NCI-H146 (cell line): Measurements from ENCODE around the gene MLH3.
A peak's percentile ranks its signal among the peaks of the same experiment; 100 is the strongest.

ENCODE experiments used
- DNase-seq: peaks from one replicate; lab custom pipeline; 2025; lab: John Stamatoyannopoulos, UW

Gene MLH3

GRCh38 chr14:75066691-75067090, 15.4 kb upstream of the MLH3 start:
- DNase-seq, result no peak

GRCh38 chr14:75064205-75064567, 12.9 kb upstream of the MLH3 start:
- no peak for DNase-seq

DNA sequence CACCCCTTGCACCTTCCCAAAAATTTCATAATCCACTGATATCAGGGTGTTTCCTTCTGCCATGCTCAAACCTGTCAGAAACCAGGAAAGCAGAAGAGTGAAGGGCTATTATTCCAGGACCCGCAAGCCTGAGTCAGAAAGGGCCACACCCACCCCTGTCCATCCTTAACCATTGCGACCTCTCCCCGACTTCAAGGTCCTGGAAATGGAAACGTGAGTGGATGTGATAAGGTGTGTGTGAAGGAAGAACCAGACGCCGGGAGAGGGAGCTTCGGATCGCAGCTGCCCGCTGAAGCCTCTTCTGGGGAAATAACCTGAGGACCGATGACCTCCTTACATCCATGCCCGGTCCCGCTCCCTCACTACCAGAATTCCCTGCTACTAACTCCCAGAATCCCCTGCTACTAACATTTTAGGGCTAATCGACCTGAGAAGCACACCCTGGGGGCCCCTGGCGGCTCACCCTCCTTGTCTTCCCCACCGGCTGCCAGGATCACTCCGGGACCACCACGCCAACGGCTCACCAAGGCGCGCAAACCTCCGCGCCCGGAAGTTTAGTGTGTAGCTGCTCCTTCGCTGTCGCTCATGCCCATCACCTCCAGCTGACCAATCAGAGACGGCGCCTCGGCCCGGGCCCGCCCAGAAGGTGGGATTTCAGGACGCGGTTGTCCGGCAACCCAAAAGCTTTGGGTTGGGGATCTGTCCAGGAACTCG, 12.4 kb upstream of the MLH3 start, which contains the start of gene ACYP1:
ACYP1 (minus strand) TSS at position 534 of the 714 bp plus-strand sequence; CDS start at position 63, 471 bp downstream.
- DNase-seq, result peak; percentile 88

GRCh38 chr14:75063013-75063412, 11.7 kb upstream of the MLH3 start:
- no peak for DNase-seq

GRCh38 chr14:75060420-75060819, 9.2 kb upstream of the MLH3 start:
- no peak for DNase-seq

DNA sequence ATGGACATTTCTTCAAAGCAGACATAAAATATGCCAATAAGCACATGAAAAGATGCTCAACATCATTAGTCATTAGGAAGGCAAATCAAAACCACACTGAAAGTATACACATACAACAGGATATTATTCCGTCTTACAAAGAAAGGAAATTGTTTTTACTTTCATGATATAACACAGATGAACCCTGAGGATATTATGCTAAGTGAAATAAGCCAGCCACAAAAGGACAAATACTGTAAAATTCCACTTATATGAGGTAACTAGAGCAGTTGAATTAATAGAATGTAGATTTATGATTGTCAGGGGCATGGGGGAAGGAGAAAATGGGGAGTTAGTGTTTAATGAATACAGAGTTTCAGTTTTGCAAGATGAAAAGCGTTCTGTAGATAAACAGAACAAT, 8.4 kb upstream of the MLH3 start:
- no peak for DNase-seq

DNA sequence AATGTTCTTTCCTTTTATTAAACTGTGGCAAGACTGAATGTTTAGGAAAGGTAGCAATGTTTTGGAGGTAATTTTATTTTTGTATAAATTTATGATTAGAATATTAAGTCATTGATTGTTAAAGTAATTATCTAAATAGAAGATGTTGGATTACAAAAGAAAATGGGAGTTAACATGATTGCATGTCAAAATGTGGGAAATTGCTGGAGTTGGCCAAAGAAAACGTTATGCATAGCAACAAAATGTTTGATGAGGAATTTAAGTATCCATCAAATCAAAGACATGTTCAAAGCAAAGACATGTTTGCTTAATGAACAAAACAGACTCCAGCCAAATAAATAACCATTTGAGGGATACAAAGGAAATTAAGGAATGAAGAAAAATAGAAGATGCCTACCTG, 3.2 kb upstream of the MLH3 start:
- DNase-seq, result no peak

DNA sequence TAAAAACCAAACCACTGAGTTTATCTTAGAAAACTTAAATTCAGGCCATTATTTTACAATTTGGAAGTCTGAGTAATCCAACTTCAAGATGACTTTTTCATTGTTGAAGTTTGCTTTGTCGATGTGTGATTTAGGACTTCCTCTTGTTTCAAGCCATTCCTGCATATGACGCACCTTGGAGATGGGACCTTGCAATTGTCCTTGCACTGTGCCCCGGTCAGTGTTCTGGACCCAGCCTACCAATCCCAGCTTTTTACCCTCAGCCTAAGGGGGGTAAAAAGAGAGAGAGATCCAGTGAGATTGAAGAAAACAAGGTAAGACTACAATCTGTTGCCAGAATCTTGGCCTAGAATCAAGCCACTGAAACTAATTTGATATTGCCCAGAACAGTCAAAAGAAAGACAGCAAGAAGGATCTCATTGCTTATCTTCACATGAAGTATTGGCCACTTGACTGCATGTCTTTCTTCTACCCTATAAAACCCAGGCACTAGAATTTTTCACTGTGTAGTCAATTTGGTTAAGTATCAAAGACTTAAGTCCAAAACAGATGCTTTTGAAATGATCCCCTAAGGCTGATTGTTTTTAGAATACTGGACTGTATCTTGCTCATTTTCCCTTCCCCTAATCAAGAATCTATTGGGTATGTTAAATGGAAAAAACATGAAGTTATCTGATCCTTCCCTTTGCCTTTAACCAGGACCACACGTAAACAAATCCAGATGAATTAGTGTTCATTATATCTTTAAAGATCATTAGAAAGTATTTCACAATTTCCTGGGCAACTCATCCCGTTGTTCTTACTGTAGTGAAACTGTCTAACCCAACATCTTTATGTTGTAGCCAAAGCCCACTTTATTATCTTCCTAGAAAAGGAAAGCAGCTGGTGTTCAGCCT, 2.4 kb upstream of the MLH3 start:
- no peak for DNase-seq

- DNase-seq, result no peak
Measured at GRCh38 chr14:75051556-75051899, 261 bp upstream of the MLH3 start.

GRCh38 chr14:75049731-75050201, 1.5 kb downstream of the MLH3 start:
- DNase-seq, result no peak

DNA sequence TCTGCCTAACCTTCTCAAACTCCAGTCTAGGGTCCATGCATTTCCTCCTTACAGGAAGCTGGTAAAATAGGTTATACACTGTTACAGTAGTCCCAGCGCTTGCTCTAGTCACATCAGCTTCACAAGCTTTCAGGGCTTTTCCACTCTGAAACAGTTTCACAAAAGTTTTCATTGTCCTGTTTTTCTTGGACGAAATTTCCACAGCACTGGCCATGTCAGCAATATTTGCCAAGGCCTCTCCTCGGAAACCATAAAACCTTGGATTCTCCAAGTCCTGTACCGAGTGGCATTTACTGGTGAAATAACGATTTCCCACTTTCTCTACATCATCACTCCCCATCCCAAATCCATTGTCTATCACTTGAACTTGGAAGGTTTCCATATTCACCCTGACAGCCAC, 2.1 kb downstream of the MLH3 start:
- no peak for DNase-seq

DNA sequence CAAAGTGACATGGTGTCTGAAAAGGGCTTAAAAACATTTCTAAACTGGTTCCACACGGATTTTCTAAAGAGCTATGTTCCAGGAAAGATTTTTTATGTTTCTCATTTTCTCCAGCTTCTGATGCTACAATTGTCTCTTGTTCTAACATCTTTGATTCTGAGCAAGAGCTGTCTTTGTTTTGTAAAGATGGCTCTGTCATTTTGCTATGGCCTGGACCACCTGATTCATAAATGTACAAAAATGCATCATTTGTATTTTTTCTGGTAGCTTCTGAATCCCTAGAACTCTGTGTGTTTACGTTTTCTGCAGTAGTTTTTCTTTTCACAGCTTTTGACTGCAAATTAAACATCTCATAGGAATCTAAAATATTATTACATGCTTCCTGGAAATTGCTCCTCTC, 3.2 kb downstream of the MLH3 start:
- DNase-seq, result no peak

GRCh38 chr14:75047506-75047905, 3.8 kb downstream of the MLH3 start:
- DNase-seq, result no peak

DNA sequence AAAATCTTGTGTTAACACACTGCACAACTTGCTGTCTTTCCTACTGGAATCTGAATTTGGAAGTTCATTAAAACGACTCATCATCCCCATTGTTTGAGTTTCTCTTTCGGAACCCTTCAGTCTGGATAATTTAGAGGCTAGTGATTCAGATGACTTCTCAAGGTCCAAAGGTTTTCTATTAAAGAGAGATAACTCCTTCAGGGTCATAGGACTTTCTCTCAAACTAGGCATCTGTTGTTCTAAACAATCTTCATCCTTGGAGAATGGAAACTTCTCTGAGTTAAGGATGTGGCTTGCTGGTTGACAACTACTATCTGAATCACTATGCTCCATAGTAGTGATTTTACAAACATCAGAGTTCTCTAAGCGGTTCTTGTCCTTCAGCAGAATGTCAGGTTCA, 4.4 kb downstream of the MLH3 start:
- no peak for DNase-seq

- DNase-seq, result no peak
Measured at GRCh38 chr14:75046275-75046674, 5.0 kb downstream of the MLH3 start.

DNA sequence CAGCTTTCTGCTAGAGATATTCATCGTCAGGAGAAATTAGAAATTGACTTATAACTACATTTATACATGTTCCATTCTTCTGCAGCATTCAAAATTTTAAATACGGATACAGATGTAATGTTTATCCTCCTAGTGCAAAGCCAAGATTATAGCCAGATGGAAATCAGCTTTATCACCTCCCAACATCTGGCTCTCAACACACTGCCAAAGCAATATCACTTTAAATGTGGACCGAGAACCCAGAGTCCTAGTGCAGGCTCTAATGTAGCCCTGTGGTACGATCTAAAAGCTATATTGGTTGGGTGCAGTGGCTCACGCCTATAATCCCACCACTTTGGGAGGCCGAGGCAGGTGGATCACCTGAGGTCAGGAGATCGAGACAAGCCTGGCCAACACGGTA, 6.5 kb downstream of the MLH3 start:
- no peak for DNase-seq

- DNase-seq, result no peak
Measured at GRCh38 chr14:75044322-75044721, 6.9 kb downstream of the MLH3 start.

DNA sequence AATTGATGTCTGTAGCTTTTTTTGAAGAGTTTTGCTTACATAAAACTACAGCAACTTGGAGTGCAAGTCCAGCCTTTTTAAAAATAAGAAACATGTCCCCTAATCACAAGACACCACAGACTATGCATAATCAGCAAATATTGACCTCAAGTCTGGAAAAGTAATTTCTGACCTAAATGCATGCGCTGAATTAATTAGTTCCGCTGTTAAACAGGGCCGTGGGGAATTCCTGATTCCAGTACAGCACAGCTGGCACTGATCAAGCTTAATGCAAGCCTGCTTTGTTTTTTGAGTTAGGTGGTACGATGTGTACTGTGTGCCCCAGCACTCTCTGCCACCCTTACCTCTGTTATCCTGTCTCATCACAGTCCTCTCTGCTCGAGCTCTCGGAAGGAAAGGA, 9.2 kb downstream of the MLH3 start:
- no peak for DNase-seq

DNA sequence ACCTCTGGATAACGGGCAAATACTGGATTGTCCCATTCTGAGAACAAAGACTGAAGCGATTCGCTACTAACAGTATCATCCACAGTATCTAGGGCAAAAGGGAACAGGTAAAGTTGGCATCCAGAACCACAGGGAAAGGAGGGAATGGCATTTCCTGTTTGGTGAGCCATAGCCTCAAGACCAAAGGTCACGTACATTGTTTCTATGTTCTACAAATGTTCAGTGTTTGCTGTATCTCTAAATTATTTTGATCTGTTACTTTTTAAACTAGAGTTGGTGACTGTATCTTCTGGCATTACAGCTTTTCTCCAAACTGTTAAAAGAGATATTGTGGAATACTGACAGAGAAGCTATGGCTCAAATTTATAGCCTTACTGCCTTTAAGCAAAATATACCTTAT, 9.7 kb downstream of the MLH3 start:
- DNase-seq, result no peak

DNA sequence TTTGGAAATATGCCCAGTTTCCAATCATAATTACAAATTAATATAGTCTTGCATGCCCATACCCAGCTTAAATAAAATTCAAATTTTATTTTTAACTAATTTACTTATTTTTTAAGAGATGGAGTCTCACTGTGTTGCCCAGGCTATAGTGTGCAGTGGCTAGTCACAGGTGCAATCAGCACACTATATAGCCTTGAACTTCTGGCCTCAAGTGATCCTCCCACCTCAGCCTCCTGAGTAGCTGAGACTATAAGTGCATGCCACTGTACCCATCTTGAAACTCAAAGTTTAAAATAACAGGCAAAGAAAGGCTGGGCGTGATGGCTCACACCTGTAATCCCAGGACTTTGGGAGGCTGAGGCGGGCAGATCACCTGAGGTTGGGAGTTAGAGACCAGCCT, 10.3 kb downstream of the MLH3 start:
- no peak for DNase-seq

GRCh38 chr14:75040507-75040906, 10.8 kb downstream of the MLH3 start:
- no peak for DNase-seq

DNA sequence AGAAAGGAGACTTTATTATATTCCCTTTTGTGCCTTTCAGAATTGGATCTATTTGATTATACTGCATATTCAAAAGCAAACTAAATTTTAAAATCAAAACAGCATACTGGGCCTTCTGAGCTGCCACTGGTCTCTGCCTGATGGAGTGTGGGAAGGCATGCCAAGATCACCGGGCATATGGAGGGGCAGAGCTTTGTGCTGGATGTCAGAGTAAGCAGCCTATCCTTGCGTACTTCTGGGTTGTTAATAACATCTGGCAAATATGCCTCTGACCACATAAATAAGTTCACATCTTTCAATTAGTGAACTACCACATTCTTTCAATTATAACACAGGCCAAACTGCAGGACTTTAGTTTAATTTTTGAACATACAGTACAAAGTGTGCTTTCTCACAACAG, 18.3 kb downstream of the MLH3 start:
- no peak for DNase-seq

- DNase-seq, result no peak
Measured at GRCh38 chr14:75030147-75030546, 21.1 kb downstream of the MLH3 start.
